AG04450 (cell line): Measurements from ENCODE around the gene TANC1. TPM values are rescaled to one million over a fixed set of nuclear protein-coding genes. Genes with fewer than 3 reads are reported as not detected.

Experiments used
- CTCF ChIA-PET: fragments of 300-600, 350-600 bp; formaldehyde crosslinking; extraction: SDS; loops from one replicate; lab custom pipeline; 2022; ENCODE audit warnings: antibody characterized with exemption, inconsistent platforms; lab: Charles Lee
- POLR2A ChIA-PET: fragments of 350-600 bp; formaldehyde crosslinking; extraction: SDS; loops from one replicate; lab custom pipeline; 2021; ENCODE audit warnings: antibody characterized with exemption, inconsistent platforms; lab: Yijun Ruan, JAX
- DNase-seq: peaks from one replicate; pipeline ENCODE4 v3.0.0-alpha.2; 2011; ENCODE audit warnings: low read depth, low spot score
- H3K27ac ChIP-seq: one replicate; pipeline ENCODE4 v1.5.1; 2012; ENCODE audit warnings: low read depth, low read length, control low read depth
- H3K27me3 ChIP-seq: one replicate; pipeline ENCODE4 v1.6.0; 2012; ENCODE audit warnings: low read length; ENCODE audit not compliant: control insufficient read depth, insufficient read depth
- H3K4me3 ChIP-seq: 2 replicates; pipeline ENCODE4 v1.5.1; 2011; ENCODE audit warnings: mild to moderate bottlenecking, low read depth, low read length, control low read depth
- H3K9me3 ChIP-seq: 2 replicates; pipeline ENCODE4 v1.5.1; 2012; ENCODE audit warnings: low read length; ENCODE audit not compliant: control insufficient read depth, insufficient read depth
- polyA plus RNA-seq: library from polyadenylated mRNA; depleted of rRNA; stranded (reverse); fragments of >200 nt; gene quantifications from 2 replicates; pipeline ENCODE4 v1.2.3, GENCODE V29; 2011
- TF ChIP-seq, protein P1 (sequence below): IDR thresholded peaks from 2 replicates; pipeline ENCODE4 v1.5.1; 2011; ENCODE audit warnings: low read depth, low read length, control low read depth, inconsistent platforms

TANC1 gene
- polyA plus RNA-seq, 1 experiment, result 28.0 TPM

DNA sequence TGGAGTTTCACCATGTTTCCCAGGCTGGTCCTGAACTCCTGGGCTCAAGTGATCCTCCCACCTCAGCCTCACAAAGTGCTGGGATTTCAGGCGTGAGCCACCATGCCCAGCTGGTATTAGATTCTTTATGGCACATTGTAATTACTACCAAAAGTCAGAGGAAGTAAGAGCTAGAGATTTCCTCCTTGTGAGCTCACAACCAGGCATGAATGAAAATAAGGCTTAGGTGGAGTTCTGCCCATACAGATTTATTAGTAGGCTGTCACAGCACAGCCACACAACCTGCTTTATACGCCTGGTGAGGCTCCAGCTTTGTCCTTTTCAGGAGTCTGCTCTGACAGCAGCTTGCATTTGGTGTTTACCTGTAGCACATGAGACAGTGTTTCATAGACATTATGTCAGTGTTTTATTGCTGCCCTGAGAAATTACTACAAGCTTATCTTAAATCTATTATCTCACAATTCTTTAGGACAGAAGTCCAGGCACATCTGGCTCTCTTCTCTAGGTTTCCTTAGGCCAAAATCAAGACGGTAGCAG, 156.6 kb downstream of the TANC1 start:
- DNase-seq, result no peak
- ChIA-PET CTCF (interaction anchor here (0.6 to 1.1 kb wide), 3 partner anchors 9 to 224 kb away, joined by 3 to 4 read pairs (median 3); no protein-coding TSS in a partner anchor), POLR2A (interaction anchor here (0.9 to 1.2 kb wide), 4 partner anchors 11 to 78 kb away, joined by 3 to 6 read pairs (median 4); no protein-coding TSS in a partner anchor)
- H3K27me3 ChIP-seq, result no peaks in the 10 kb centered on the region
- TF ChIP-seq, protein P1, sequence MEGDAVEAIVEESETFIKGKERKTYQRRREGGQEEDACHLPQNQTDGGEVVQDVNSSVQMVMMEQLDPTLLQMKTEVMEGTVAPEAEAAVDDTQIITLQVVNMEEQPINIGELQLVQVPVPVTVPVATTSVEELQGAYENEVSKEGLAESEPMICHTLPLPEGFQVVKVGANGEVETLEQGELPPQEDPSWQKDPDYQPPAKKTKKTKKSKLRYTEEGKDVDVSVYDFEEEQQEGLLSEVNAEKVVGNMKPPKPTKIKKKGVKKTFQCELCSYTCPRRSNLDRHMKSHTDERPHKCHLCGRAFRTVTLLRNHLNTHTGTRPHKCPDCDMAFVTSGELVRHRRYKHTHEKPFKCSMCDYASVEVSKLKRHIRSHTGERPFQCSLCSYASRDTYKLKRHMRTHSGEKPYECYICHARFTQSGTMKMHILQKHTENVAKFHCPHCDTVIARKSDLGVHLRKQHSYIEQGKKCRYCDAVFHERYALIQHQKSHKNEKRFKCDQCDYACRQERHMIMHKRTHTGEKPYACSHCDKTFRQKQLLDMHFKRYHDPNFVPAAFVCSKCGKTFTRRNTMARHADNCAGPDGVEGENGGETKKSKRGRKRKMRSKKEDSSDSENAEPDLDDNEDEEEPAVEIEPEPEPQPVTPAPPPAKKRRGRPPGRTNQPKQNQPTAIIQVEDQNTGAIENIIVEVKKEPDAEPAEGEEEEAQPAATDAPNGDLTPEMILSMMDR, result no peak
- no peaks in the 10 kb centered on the region for H3K9me3 ChIP-seq
- no peak overlapping the region for H3K27ac ChIP-seq
- H3K4me3 ChIP-seq, result no peak overlapping the region

DNA sequence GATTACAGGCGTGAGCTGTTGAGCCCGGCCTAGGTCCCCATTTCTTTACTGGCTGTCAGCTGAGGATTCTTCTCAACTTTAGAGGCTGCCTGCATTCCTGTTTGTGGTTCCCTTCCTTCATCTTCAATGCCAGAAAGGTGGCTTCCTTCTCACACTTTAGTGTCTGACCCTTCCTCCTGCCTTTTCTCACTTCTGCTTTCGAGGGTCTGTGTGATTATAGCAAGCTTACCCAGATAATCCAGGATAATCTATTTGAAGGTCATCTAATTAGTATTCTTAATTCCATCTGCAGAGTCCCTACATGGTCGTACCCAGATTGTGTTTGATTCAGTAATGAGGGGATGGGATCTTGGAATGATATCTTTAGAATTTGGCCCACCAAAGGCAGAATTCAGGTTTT, 157.4 kb downstream of the TANC1 start:
- no peak for DNase-seq
- TF ChIP-seq, protein P1, result no peak
- ChIA-PET POLR2A (interaction anchor here (1.3 kb wide), 1 partner anchor 10 kb away, joined by 10 read pairs; no protein-coding TSS in a partner anchor), CTCF (interaction anchor here (1.1 kb wide), 1 partner anchor 10 kb away, joined by 7 read pairs; no protein-coding TSS in a partner anchor)
- Histone ChIP-seq H3K27ac (no peak overlapping the region), H3K9me3 (no peaks in the 10 kb centered on the region), H3K27me3 (no peaks in the 10 kb centered on the region), H3K4me3 (no peak overlapping the region)

DNA sequence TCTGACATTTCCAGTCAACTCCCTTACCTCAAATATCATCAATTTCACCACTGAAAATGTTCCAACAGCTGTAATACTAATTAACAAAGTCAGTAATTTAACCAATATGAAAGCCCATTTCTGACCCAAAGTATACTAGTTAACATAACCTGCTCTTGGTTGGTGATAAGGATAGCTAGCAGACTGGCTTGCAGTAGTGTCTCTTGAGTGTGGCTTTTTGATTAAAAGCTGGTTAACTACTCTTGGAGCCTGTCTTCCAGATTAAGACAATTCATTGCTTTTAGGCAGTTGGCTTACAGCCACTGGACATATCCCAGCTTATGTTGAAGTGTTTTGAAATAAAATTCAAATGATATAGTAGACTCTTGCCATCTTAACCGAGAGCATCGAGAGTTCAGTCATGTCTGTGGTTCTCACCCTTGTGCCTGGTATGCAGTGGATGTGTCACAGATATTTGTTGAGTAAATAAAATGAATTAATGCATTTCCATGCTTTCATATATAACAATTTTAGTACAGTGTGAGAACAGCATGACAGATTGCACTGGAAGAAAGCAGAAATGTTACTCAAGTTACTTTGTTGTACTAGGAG, 158.1 kb downstream of the TANC1 start:
- Histone ChIP-seq H3K9me3 (no peaks in the 10 kb centered on the region), H3K4me3 (no peak overlapping the region), H3K27me3 (no peaks in the 10 kb centered on the region), H3K27ac (no peak overlapping the region)
- ChIA-PET CTCF (interaction anchor here (1.1 to 5.8 kb wide), 2 partner anchors 7 to 9 kb away, joined by 7 to 55 read pairs; no protein-coding TSS in a partner anchor), POLR2A (interaction anchor here (1.3 kb wide), 1 partner anchor 9 kb away, joined by 10 read pairs; no protein-coding TSS in a partner anchor)
- DNase-seq, result no peak
- TF ChIP-seq, protein P1, result no peak

DNA sequence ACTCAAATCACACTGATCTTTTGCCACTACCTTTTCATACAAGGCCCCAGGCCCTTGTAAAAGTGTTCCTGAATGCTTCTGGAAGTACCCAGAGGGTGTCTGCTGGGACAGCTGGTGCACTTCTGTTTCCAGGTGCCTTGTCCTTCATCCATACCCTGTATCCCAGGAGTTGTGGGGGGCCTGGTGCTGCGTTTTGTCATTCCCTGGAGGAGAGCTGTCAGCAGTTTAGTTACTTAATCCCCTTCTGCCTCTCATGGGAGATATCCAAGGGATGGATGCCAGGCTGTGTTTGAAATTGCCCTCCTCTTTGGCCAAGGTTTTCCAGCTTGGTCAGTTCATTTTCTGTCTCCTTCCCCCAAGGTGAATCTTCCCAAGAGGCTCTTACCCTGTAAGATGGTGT, 159.8 kb downstream of the TANC1 start:
- Histone ChIP-seq H3K4me3 (no peak overlapping the region), H3K27ac (no peak overlapping the region), H3K27me3 (no peaks in the 10 kb centered on the region), H3K9me3 (no peaks in the 10 kb centered on the region)
- DNase-seq, result no peak
- CTCF ChIA-PET, result interaction anchor here (5.8 kb wide), 1 partner anchor 9 kb away, joined by 55 read pairs; no protein-coding TSS in a partner anchor
- TF ChIP-seq, protein P1, result no peak
- POLR2A ChIA-PET, result no interaction called here

DNA sequence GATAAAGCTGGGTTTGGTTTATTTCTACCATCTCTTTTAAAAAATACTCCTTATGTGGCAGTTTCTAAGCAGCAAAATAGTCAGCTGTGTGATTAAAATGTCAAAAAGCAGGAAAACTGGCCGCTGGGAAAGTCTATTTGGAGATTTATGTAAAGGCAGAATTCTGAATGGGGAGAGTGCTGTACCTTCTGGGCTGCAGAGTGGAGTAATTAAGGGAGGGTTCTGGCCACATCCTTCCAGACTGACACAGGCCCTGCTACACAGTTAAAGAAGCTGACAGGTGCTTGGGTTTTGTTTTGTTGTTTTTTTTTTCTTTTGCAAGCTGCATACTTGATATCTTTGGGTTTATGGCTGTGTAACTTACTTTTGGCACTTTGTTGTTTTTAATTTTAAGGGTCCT, 160.8 kb downstream of the TANC1 start:
- TF ChIP-seq, protein P1, result no peak
- Histone ChIP-seq H3K4me3 (no peak overlapping the region), H3K27me3 (no peaks in the 10 kb centered on the region), H3K9me3 (no peaks in the 10 kb centered on the region), H3K27ac (no peak overlapping the region)
- DNase-seq, result no peak
- ChIA-PET POLR2A (no interaction called here), CTCF (interaction anchor here (5.8 kb wide), 1 partner anchor 10 kb away, joined by 55 read pairs; no protein-coding TSS in a partner anchor)
